Thyroid gland (tissue), 4 donors: ENCODE measurements around the gene DHX34.

Experiments used
- POLR2A ChIP-seq, 2 donors: fragments of 450-650 bp; IDR thresholded peaks; one replicate each; pipeline ENCODE4 v1.6.1; 2017; ENCODE audit warnings: antibody characterized with exemption in 2 of 2, mild to moderate bottlenecking in 2 of 2, moderate library complexity in 1 of 2
- TF ChIP-seq, protein P1 (sequence below), 6 experiments: fragments of 200-600 bp in 3 of 6; fragments of 450-650 bp in 3 of 6; sonication (generic) in 3 of 6; IDR thresholded peaks; one replicate each; pipeline ENCODE4 v1.5.1; 2016 to 2019; ENCODE audit warnings: antibody characterized with exemption in 6 of 6, mild to moderate bottlenecking in 2 of 6, inconsistent platforms in 1 of 6, moderate library complexity in 1 of 6

DNA sequence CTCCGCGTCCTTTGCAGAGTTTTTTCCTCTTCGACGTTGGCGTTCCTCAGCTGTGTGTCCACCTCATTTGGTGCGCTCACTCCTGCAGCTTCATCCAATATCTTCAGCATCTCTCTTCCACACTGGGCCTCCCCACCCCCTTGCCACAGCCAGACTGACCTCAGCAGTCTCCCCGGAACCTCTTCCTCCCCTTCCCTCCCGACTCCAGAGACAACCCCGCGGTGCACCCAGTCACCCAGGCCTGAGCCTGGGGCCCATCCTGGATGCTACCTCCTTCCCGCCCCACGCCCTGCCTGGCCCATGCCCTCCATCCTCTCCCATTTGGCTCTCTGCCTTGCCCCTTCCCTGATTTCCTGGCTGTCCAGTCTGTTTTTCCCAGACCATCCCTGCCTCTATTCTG, 25.2 kb upstream of the DHX34 start:
- TF ChIP-seq, protein P1, sequence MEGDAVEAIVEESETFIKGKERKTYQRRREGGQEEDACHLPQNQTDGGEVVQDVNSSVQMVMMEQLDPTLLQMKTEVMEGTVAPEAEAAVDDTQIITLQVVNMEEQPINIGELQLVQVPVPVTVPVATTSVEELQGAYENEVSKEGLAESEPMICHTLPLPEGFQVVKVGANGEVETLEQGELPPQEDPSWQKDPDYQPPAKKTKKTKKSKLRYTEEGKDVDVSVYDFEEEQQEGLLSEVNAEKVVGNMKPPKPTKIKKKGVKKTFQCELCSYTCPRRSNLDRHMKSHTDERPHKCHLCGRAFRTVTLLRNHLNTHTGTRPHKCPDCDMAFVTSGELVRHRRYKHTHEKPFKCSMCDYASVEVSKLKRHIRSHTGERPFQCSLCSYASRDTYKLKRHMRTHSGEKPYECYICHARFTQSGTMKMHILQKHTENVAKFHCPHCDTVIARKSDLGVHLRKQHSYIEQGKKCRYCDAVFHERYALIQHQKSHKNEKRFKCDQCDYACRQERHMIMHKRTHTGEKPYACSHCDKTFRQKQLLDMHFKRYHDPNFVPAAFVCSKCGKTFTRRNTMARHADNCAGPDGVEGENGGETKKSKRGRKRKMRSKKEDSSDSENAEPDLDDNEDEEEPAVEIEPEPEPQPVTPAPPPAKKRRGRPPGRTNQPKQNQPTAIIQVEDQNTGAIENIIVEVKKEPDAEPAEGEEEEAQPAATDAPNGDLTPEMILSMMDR (IDR thresholded peaks at IDR 0.05) = no peak
- no peak for TF ChIP-seq POLR2A (IDR thresholded peaks at IDR 0.05)
